ENCODE results near the gene POLR1C.
"Not testable (repeated sequence)": the region's sequence is repeated elsewhere in the genome, so short reads cannot be mapped to it uniquely, and the experiment has no call there.

POLR1C gene

GRCh38 chr6:43493230-43493629 is 23.7 kb upstream of the POLR1C start:
- DNase-seq (ENCODE audit: low spot score) = no peak

- DNase-seq (ENCODE audit: low spot score) = no peak
These were observed 23.1 kb upstream of the POLR1C start for GRCh38 chr6:43493833-43494232.

- no peak for DNase-seq (ENCODE audit: low spot score)
These were observed 22.6 kb upstream of the POLR1C start for GRCh38 chr6:43494321-43494720.

- DNase-seq (ENCODE audit: low spot score) = no peak
These were observed 22.1 kb upstream of the POLR1C start for GRCh38 chr6:43494766-43495165.

GRCh38 chr6:43495409-43495941 is 21.4 kb upstream of the POLR1C start:
- DNase-seq (ENCODE audit: low spot score) = no peak

GRCh38 chr6:43496370-43497128 is 20.3 kb upstream of the POLR1C start:
- peak; percentile 65 for DNase-seq (ENCODE audit: low spot score)

- no peak for DNase-seq (ENCODE audit: low spot score)
These were observed 19.8 kb upstream of the POLR1C start for GRCh38 chr6:43497129-43497396.

GRCh38 chr6:43497689-43498088 is 19.2 kb upstream of the POLR1C start:
- DNase-seq (ENCODE audit: low spot score) = no peak

GRCh38 chr6:43498291-43498690 is 18.6 kb upstream of the POLR1C start:
- DNase-seq (ENCODE audit: low spot score) = not testable (repeated sequence)

- no peak for DNase-seq (ENCODE audit: low spot score)
These were observed 17.7 kb upstream of the POLR1C start for GRCh38 chr6:43499028-43499815.

- no peak for DNase-seq (ENCODE audit: low spot score)
These were observed 16.0 kb upstream of the POLR1C start for GRCh38 chr6:43500921-43501320.

GRCh38 chr6:43502666-43503065 is 14.2 kb upstream of the POLR1C start:
- DNase-seq (ENCODE audit: low spot score) = no peak

GRCh38 chr6:43503443-43503842 is 13.4 kb upstream of the POLR1C start:
- no peak for DNase-seq (ENCODE audit: low spot score)

GRCh38 chr6:43504756-43505593 is 11.9 kb upstream of the POLR1C start:
- no peak for DNase-seq (ENCODE audit: low spot score)

- no peak for DNase-seq (ENCODE audit: low spot score)
These were observed 11.2 kb upstream of the POLR1C start for GRCh38 chr6:43505718-43506117.

- no peak for DNase-seq (ENCODE audit: low spot score)
These were observed 10.7 kb upstream of the POLR1C start for GRCh38 chr6:43506171-43506570.

GRCh38 chr6:43506667-43507471 is 10.0 kb upstream of the POLR1C start:
- DNase-seq (ENCODE audit: low spot score) = peak; percentile 92

GRCh38 chr6:43508481-43509141 is 8.3 kb upstream of the POLR1C start:
- DNase-seq (ENCODE audit: low spot score) = no peak

GRCh38 chr6:43509142-43509983 is 7.5 kb upstream of the POLR1C start:
- DNase-seq (ENCODE audit: low spot score) = no peak

All from Ammon's horn (tissue), 1 donor.